GM12891 (cell line): ENCODE data around the gene PSMB3.

ENCODE experiments used
- POLR2A ChIP-seq: IDR thresholded peaks from 2 replicates; pipeline ENCODE4 v1.6.1; 2011; ENCODE audit warnings: low read depth, low read length, control low read depth
- POLR2AphosphoS5 ChIP-seq: IDR thresholded peaks from 2 replicates; pipeline ENCODE4 v1.6.1; 2011; ENCODE audit warnings: low read depth, low read length, control low read depth

- TF ChIP-seq POLR2AphosphoS5 (no peak), POLR2A (no peak)
Observed at GRCh38 chr17:38709104-38709820, 43.3 kb upstream of the PSMB3 start.
